Anterior cingulate cortex (tissue), 58 donors: Measurements from ENCODE around the gene RNF151.
A peak's percentile ranks its signal among the peaks of the same experiment; 100 is the strongest.

Experiments
- DNase-seq, 58 donors: peaks; one replicate each; lab custom pipeline; 2025; lab: John Stamatoyannopoulos, UW

Gene RNF151

GRCh38 chr16:1990101-1990350 is 23.4 kb downstream of the RNF151 start:
- no peak for DNase-seq

- peak in 4 of 58 donors; percentile 10 to 56 (median 31) for DNase-seq
Measured at GRCh38 chr16:1990351-1991134, 23.9 kb downstream of the RNF151 start.

GRCh38 chr16:1991135-1991551 is 24.5 kb downstream of the RNF151 start:
- DNase-seq: peak in 2 of 58 donors; percentile 7 to 36

- DNase-seq: no peak
Measured at GRCh38 chr16:1991588-1991947, 24.9 kb downstream of the RNF151 start.

- DNase-seq: peak in 57 of 58 donors; percentile 20 to 94 (median 86)
Measured at GRCh38 chr16:1991948-1992703, 25.5 kb downstream of the RNF151 start.

- no peak for DNase-seq
Measured at GRCh38 chr16:1992704-1993317, 26.2 kb downstream of the RNF151 start.

GRCh38 chr16:1993731-1994131 is 27.1 kb downstream of the RNF151 start:
- no peak for DNase-seq

- DNase-seq: no peak
Measured at GRCh38 chr16:1997494-1998359, 31.1 kb downstream of the RNF151 start.

GRCh38 chr16:1998360-1998835 is 31.7 kb downstream of the RNF151 start:
- no peak for DNase-seq

GRCh38 chr16:1998852-1999801 is 32.5 kb downstream of the RNF151 start:
- DNase-seq: no peak

GRCh38 chr16:1999866-2000514 is 33.3 kb downstream of the RNF151 start:
- DNase-seq: peak in 3 of 58 donors; percentile 22 to 45 (median 39)

GRCh38 chr16:2001035-2001434 is 34.4 kb downstream of the RNF151 start:
- DNase-seq: no peak

GRCh38 chr16:2001456-2002355 is 35.0 kb downstream of the RNF151 start:
- no peak for DNase-seq

GRCh38 chr16:2002406-2003230 is 36.0 kb downstream of the RNF151 start:
- no peak for DNase-seq

- DNase-seq: no peak
Measured at GRCh38 chr16:2003231-2003826, 36.7 kb downstream of the RNF151 start.
